Neuronal stem cell (in vitro differentiated cells): Measurements from ENCODE around the gene EGLN1. TPM values are rescaled to one million over a fixed set of nuclear protein-coding genes. Genes with fewer than 3 reads are reported as not detected.
A peak's percentile ranks its signal among the peaks of the same experiment; 100 is the strongest.
"Not testable (repeated sequence)": the region's sequence is repeated elsewhere in the genome, so short reads cannot be mapped to it uniquely, and the experiment has no call there.

Experiments
- DNase-seq: peaks from one replicate; pipeline ENCODE4 v3.0.0-alpha.2; 2013; ENCODE audit warnings: low spot score
- H2AFZ ChIP-seq: one replicate; pipeline ENCODE4 v1.6.1; 2013; ENCODE audit warnings: mild to moderate bottlenecking, low read length, inconsistent platforms
- H2AK5ac ChIP-seq: 2 replicates; pipeline ENCODE4 v1.6.1; 2013; ENCODE audit warnings: low read depth, mild to moderate bottlenecking, inconsistent platforms, low read length, moderate library complexity, mixed read lengths
- H2BK120ac ChIP-seq: 2 replicates; pipeline ENCODE4 v1.6.1; 2013; ENCODE audit warnings: low read depth, mild to moderate bottlenecking, inconsistent platforms, low read length, moderate library complexity, mixed read lengths
- H2BK12ac ChIP-seq: one replicate; pipeline ENCODE4 v1.6.1; 2013; ENCODE audit warnings: low read length, inconsistent platforms
- H2BK15ac ChIP-seq: 2 replicates; pipeline ENCODE4 v1.6.1; 2013; ENCODE audit warnings: mild to moderate bottlenecking, low read length, inconsistent platforms, mixed read lengths
- H2BK5ac ChIP-seq: one replicate; pipeline ENCODE4 v1.6.1; 2013; ENCODE audit warnings: inconsistent platforms, mild to moderate bottlenecking, low read length, moderate library complexity
- H3K14ac ChIP-seq: one replicate; pipeline ENCODE4 v1.6.1; 2013; ENCODE audit warnings: low read length, inconsistent platforms
- H3K18ac ChIP-seq: 2 replicates; pipeline ENCODE4 v1.6.1; 2013; ENCODE audit warnings: low read length, inconsistent platforms
- H3K23ac ChIP-seq: 2 replicates; pipeline ENCODE4 v1.6.1; 2013; ENCODE audit warnings: low read depth, mild to moderate bottlenecking, mixed read lengths, low read length, inconsistent platforms; ENCODE audit not compliant: poor library complexity
- H3K27ac ChIP-seq: replicated peaks from 3 replicates; pipeline ENCODE4 v1.5.1; 2013; ENCODE audit warnings: low read length, inconsistent platforms
- H3K27me3 ChIP-seq, 3 experiments: 2 replicates each; pipeline ENCODE4 v1.6.1; 2013; ENCODE audit warnings: low read length in 3 of 3, mild to moderate bottlenecking in 2 of 3, inconsistent platforms in 1 of 3, low read depth in 1 of 3, mixed read lengths in 1 of 3, moderate library complexity in 1 of 3; ENCODE audit not compliant: control insufficient read depth in 3 of 3, insufficient read depth in 3 of 3
- H3K36me3 ChIP-seq, 2 donors: replicated peaks in 1 of 2; 2 replicates each; pipeline ENCODE4 v1.6.1; 2013; ENCODE audit warnings: low read length in 2 of 2; ENCODE audit not compliant: control insufficient read depth in 2 of 2, insufficient read depth in 2 of 2
- H3K4ac ChIP-seq: 2 replicates; pipeline ENCODE4 v1.6.1; 2013; ENCODE audit warnings: inconsistent platforms, mild to moderate bottlenecking, low read length, moderate library complexity
- H3K4me1 ChIP-seq, 2 donors: 1 replicate in 1 of 2; 2 replicates in 1 of 2; pipeline ENCODE4 v1.6.1; 2013; ENCODE audit warnings: low read length in 2 of 2, low read depth in 1 of 2; ENCODE audit not compliant: control insufficient read depth in 2 of 2, insufficient read depth in 1 of 2
- H3K4me2 ChIP-seq: one replicate; pipeline ENCODE4 v1.6.1; 2013; ENCODE audit warnings: mild to moderate bottlenecking, low read length, inconsistent platforms; ENCODE audit not compliant: insufficient read depth, poor library complexity, severe bottlenecking
- H3K4me3 ChIP-seq, 2 donors: 2 replicates each; pipeline ENCODE4 v1.5.1; 2013; ENCODE audit warnings: low read length in 2 of 2, mild to moderate bottlenecking in 2 of 2, inconsistent platforms in 1 of 2, moderate library complexity in 1 of 2
- H3K79me1 ChIP-seq: one replicate; pipeline ENCODE4 v1.6.1; 2013; ENCODE audit warnings: low read depth, mild to moderate bottlenecking, inconsistent platforms, low read length, moderate library complexity
- H3K9ac ChIP-seq: one replicate; pipeline ENCODE4 v1.6.1; 2013; ENCODE audit warnings: mild to moderate bottlenecking, low read depth, low read length, inconsistent platforms; ENCODE audit not compliant: poor library complexity
- H3K9me3 ChIP-seq, 2 donors: replicated peaks in 1 of 2; 2 replicates each; pipeline versions ENCODE3 to v1.6.1; 2013; ENCODE audit warnings: low read length in 2 of 2, mild to moderate bottlenecking in 2 of 2, inconsistent platforms in 1 of 2, low read depth in 1 of 2, mixed read lengths in 1 of 2, moderate library complexity in 1 of 2; ENCODE audit not compliant: control insufficient read depth in 2 of 2, insufficient read depth in 1 of 2
- H4K8ac ChIP-seq: one replicate; pipeline ENCODE4 v1.6.1; 2013; ENCODE audit warnings: low read depth, mild to moderate bottlenecking, inconsistent platforms, low read length, moderate library complexity
- H4K91ac ChIP-seq: one replicate; pipeline ENCODE4 v1.6.1; 2013; ENCODE audit warnings: low read length, low read depth, mild to moderate bottlenecking, inconsistent platforms; ENCODE audit not compliant: poor library complexity
- WGBS, 2 donors: extraction: QIAGEN DNeasy Blood & Tissue Kit; methylation state at CpG; one replicate each; pipeline ENCODE4 v1.1.7; 2013; ENCODE audit warnings: missing lambda C conversion rate in 2 of 2, mixed read lengths in 1 of 2; ENCODE audit not compliant: insufficient read length in 2 of 2, insufficient replicate concordance in 1 of 2; ENCODE audit errors: extremely low coverage in 2 of 2; 5-methylcytosine and 5-hydroxymethylcytosine counted together
- polyA plus RNA-seq, 2 experiments: library from polyadenylated mRNA; stranded (reverse); fragments of 200-250 nt; gene quantifications; one replicate each; pipeline ENCODE4 v1.2.3, GENCODE V29; 2013

The EGLN1 gene
- 4.9 TPM for polyA plus RNA-seq (2013, experiment 1 of 2)
- polyA plus RNA-seq (2013, experiment 2 of 2) = 4.7 TPM

DNA sequence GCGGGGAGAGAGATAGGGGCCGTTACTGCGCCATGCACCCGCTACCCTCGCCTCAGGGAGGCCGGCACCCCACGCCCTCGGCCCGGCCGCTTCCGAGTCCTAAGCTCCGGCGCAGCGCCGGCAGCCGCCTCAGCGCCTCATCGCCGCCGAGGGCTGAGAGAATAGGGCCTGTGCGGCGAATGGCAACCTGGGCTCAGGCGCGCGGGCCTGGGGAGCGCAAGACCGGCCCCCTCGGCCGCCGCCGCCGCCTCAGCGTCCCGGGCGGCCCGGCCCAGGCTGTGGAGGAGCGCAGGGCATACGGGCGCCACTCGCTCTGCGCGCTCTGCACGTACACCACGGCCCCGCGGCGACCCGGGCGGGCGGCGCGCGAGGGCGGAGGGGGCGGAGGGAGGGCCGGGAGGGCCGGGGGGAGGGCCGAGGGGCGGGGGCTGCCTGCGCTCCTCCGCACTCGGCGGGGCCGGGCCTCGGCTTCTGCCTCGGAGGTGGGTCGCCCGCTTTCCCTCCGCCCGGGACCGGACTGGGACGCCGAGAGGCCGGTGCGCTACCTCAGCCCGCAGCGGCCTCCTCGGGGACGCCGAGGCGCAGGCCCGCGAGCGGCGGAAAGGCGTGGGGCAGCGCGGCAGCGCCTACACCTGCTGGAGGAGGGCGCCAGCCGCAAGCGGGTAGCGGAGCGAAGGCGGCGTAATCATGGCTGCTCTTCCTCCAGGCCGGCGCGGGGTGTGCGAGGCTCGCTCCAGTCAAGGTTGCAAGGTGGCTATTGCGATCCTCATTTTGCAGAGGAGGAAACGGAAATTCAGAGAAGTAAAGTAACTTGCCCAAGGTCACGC is at the start of gene EGLN1:
Gene EGLN1, minus strand, starts transcription at position 317 of the 827 bp plus-strand sequence. CDS start 399 bp downstream, outside the sequence.
- H4K91ac ChIP-seq = no peak within 1 kb of the TSS
- H3K4me1 ChIP-seq = peaks cover 1 to 17% of the 10 kb centered on the region in 2 donors
- H2BK15ac ChIP-seq = peak within 1 kb of the TSS; percentile 88
- no peak within 1 kb of the TSS for H3K4ac ChIP-seq
- peak within 1 kb of the TSS; percentile 99 for H3K4me2 ChIP-seq
- H3K27me3 ChIP-seq = peaks cover 0 to 24% (median 0%) of the 10 kb centered on the region in 3 experiments
- no peaks in the 10 kb centered on the region for H3K9me3 ChIP-seq
- H2BK12ac ChIP-seq = no peak within 1 kb of the TSS
- no peaks in the 10 kb centered on the region for H3K79me1 ChIP-seq
- H2AFZ ChIP-seq = peak within 1 kb of the TSS; percentile 91
- no peak within 1 kb of the TSS for H2AK5ac ChIP-seq
- no CpG with 5 or more reads among the region's 104 CpGs for WGBS, 2 donors
- no peak within 1 kb of the TSS for H2BK120ac ChIP-seq
- peak within 1 kb of the TSS; percentile 97 for H3K18ac ChIP-seq
- DNase-seq = peak; percentile 70
- peak within 1 kb of the TSS; percentile 98 for H3K23ac ChIP-seq
- peaks cover 0 to 2% of the 10 kb centered on the region in 2 donors for H3K36me3 ChIP-seq
- H4K8ac ChIP-seq = no peak within 1 kb of the TSS
- peak within 1 kb of the TSS; percentile 96 for H3K14ac ChIP-seq
- peak within 1 kb of the TSS; percentile 93 for H2BK5ac ChIP-seq
- peak within 1 kb of the TSS; percentile 92 for H3K9ac ChIP-seq
- peak within 1 kb of the TSS; percentile 89 for H3K27ac ChIP-seq
- H3K4me3 ChIP-seq = peak within 1 kb of the TSS; percentile 67 to 96

DNA sequence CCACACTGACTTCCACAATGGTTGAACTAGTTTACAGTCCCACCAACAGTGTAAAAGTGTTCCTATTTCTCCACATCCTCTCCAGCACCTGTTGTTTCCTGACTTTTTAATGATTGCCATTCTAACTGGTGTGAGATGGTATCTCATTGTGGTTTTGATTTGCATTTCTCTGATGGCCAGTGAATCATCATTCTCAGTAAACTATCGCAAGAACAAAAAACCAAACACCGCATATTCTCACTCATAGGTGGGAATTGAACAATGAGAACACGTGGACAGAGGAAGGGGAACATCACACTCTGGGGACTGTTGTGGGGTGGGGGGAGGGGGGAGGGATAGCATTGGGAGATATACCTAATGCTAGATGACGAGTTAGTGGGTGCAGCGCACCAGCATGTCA is 49.4 kb upstream of the EGLN1 start:
- not testable (repeated sequence) for DNase-seq, H4K91ac ChIP-seq, H2BK5ac ChIP-seq, H3K4ac ChIP-seq, H3K4me1 ChIP-seq, H3K9me3 ChIP-seq, H2AK5ac ChIP-seq, H3K4me2 ChIP-seq, H2BK15ac ChIP-seq, H3K36me3 ChIP-seq, H3K9ac ChIP-seq, H3K14ac ChIP-seq, H3K18ac ChIP-seq, H3K27me3 ChIP-seq, H2AFZ ChIP-seq, H3K4me3 ChIP-seq, H4K8ac ChIP-seq, H2BK120ac ChIP-seq, H3K27ac ChIP-seq, H2BK12ac ChIP-seq, H3K23ac ChIP-seq, H3K79me1 ChIP-seq
- WGBS, 2 donors = no CpG with 5 or more reads among the region's 5 CpGs

GRCh38 chr1:231471027-231471426 is 48.9 kb upstream of the EGLN1 start:
- H2BK5ac ChIP-seq, H3K79me1 ChIP-seq, H4K91ac ChIP-seq, H2AK5ac ChIP-seq, H2AFZ ChIP-seq, H3K4me1 ChIP-seq, H4K8ac ChIP-seq, H2BK15ac ChIP-seq, H3K23ac ChIP-seq, H3K27me3 ChIP-seq, H3K4me2 ChIP-seq, H2BK120ac ChIP-seq, H3K9ac ChIP-seq, H3K4me3 ChIP-seq, H3K18ac ChIP-seq, H3K36me3 ChIP-seq, H2BK12ac ChIP-seq, DNase-seq, H3K27ac ChIP-seq, H3K14ac ChIP-seq, H3K9me3 ChIP-seq, H3K4ac ChIP-seq: not testable (repeated sequence)
- WGBS, 2 donors = no CpG with 5 or more reads among the region's 3 CpGs

GRCh38 chr1:231467986-231468385 is 45.9 kb upstream of the EGLN1 start:
- Histone ChIP-seq H3K14ac (no peak overlapping the region), H2BK12ac (no peak overlapping the region), H3K9me3 (no peaks in the 10 kb centered on the region), H3K27me3 (peaks cover 0 to 2% (median 0%) of the 10 kb centered on the region in 3 experiments), H2AK5ac (no peak overlapping the region), H2AFZ (no peak overlapping the region), H2BK5ac (no peak overlapping the region), H4K8ac (no peak overlapping the region), H3K23ac (no peak overlapping the region), H2BK120ac (no peak overlapping the region), H3K4me3 (no peak overlapping the region), H3K36me3 (no peaks in the 10 kb centered on the region), H3K4me1 (no peaks in the 10 kb centered on the region), H3K4me2 (no peak overlapping the region), H2BK15ac (no peak overlapping the region), H3K4ac (no peak overlapping the region), H3K18ac (no peak overlapping the region), H3K27ac (no peak overlapping the region), H4K91ac (no peak overlapping the region), H3K9ac (no peak overlapping the region), H3K79me1 (no peaks in the 10 kb centered on the region)
- WGBS, 2 donors = no CpG with 5 or more reads among the region's 1 CpG
- no peak for DNase-seq
